Fibroblast of lung (primary cell): Measurements from ENCODE around the gene FBXO7.

Source experiments
- CTCF ChIP-seq, 2 donors: IDR thresholded peaks in 1 of 2; conservative IDR thresholded peaks in 1 of 2; 1 replicate in 1 of 2; 2 replicates in 1 of 2; pipeline ENCODE4 v1.5.1; 2011 to 2012; ENCODE audit warnings: low read length in 2 of 2, control low read depth in 1 of 2, inconsistent platforms in 1 of 2, low read depth in 1 of 2, mild to moderate bottlenecking in 1 of 2
- EZH2 ChIP-seq: IDR thresholded peaks from 2 replicates; pipeline ENCODE4 v1.5.1; 2012; ENCODE audit warnings: low read length, control low read depth, mild to moderate bottlenecking; ENCODE audit errors: missing control alignments

DNA sequence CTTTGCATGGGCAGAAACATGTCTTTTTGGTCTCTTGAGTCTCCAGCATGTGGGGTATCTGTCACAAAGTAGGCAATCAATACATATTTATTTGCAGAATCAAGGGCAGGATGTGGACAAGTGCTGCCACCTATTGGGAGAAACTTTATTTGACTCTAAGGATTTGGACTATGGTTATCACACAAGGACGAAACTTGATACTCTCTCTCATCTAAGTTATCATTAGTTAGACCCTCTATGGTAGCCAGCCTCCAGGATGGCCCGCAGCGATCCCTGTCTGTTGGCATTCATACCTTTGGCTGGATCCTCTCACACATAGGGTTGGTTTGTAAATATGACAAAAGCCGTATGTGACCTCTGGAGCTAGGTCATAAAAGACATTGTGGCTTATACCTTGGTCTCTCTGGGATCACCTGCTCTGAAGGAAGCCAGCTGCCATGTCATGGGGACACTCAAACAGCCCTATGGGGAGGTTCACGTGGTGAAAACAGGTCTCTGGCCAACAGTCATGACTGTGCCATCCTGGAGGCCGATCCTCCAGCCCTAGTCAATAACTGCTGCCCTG is 1.1 kb upstream of the FBXO7 start:
- TF ChIP-seq CTCF (conservative IDR thresholded peaks at IDR 0.05 in 1 of 2, IDR thresholded peaks at IDR 0.05 in 1 of 2; ENCODE audit: low read depth in 1 of 2, low read length in 2 of 2) = peak; percentile 57 to 62
- TF ChIP-seq EZH2 = no peak
